ENCODE results near the gene ADAMTS1.

The ADAMTS1 gene

DNA sequence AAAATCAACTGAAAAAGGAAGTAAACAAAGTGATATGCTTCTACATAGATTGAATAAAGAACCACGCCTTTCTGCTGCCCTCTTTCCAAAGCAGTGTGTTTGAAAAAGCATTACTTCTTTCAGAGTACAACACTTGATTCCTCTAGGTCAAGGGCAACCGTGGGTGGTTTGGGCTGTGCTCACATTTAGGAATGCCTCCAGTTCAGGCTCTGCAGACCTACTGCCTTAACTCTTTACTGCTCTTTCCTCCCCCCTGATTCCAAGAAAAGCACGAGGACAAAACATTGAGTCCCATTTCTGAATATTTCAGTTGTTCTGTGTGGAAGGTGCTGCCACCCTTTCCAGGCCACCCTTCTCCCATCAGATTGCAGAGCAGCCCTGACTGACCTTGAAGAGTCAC is 45.2 kb downstream of the ADAMTS1 start:
- DNase-seq = peak in 1 of 2 donors; percentile 36

GRCh38 chr21:26798856-26799751 is 46.1 kb downstream of the ADAMTS1 start:
- Histone ChIP-seq H3K79me1 (ENCODE audit: low read length) (no peaks in the 10 kb centered on the region), H3K4me2 (ENCODE audit: low read length) (no peak overlapping the region), H4K8ac (ENCODE audit: low read depth, low read length) (no peak overlapping the region), H2AFZ (ENCODE audit: insufficient read depth, low read length, poor library complexity) (no peak overlapping the region), H3K27me3 (ENCODE audit: insufficient read depth, low read length) (no peaks in the 10 kb centered on the region), H2BK12ac (ENCODE audit: low read length) (no peak overlapping the region), H3K4ac (ENCODE audit: low read depth, low read length) (no peak overlapping the region), H3K36me3 (ENCODE audit: control insufficient read depth in 1 of 2, insufficient read depth in 2 of 2, low read length in 2 of 2) (no peaks in the 10 kb centered on the region), H3K27ac (ENCODE audit: low read depth, low read length) (no peak overlapping the region), H3K79me2 (ENCODE audit: control insufficient read depth, insufficient read depth, low read length, poor library complexity) (no peaks in the 10 kb centered on the region), H3K14ac (ENCODE audit: low read length) (no peak overlapping the region), H2AK5ac (ENCODE audit: low read length) (no peak overlapping the region), H2BK5ac (ENCODE audit: low read depth, low read length, poor library complexity) (no peak overlapping the region), H2BK120ac (ENCODE audit: insufficient read depth, low read length, poor library complexity) (no peak overlapping the region), H3K23ac (ENCODE audit: low read length) (no peak overlapping the region), H4K91ac (ENCODE audit: low read depth, low read length) (no peak overlapping the region), H3K4me3 (ENCODE audit: low read depth, low read length) (no peak overlapping the region), H3K9ac (ENCODE audit: low read length) (no peak overlapping the region), H3K4me1 (ENCODE audit: control insufficient read depth in 1 of 2, insufficient read depth in 2 of 2, low read length in 2 of 2) (no peaks in the 10 kb centered on the region), H4K12ac (ENCODE audit: low read depth, low read length) (no peak overlapping the region), H3K18ac (ENCODE audit: low read length) (no peak overlapping the region), H3K9me3 (ENCODE audit: insufficient read depth, low read depth, low read length) (no peaks in the 10 kb centered on the region)
- no CpG with 5 or more reads among the region's 8 CpGs for WGBS (ENCODE audit: extremely low coverage, insufficient coverage, insufficient read length)
- DNase-seq = no peak

More for the DNA sequence above, 45.2 kb downstream of the ADAMTS1 start:
- Histone ChIP-seq H3K79me1 (ENCODE audit: low read length) (no peaks in the 10 kb centered on the region), H3K4me3 (ENCODE audit: low read depth, low read length) (no peak overlapping the region), H3K23ac (ENCODE audit: low read length) (no peak overlapping the region), H3K79me2 (ENCODE audit: control insufficient read depth, insufficient read depth, low read length, poor library complexity) (no peaks in the 10 kb centered on the region), H3K9ac (ENCODE audit: low read length) (no peak overlapping the region), H2BK120ac (ENCODE audit: insufficient read depth, low read length, poor library complexity) (no peak overlapping the region), H2BK5ac (ENCODE audit: low read depth, low read length, poor library complexity) (no peak overlapping the region), H4K12ac (ENCODE audit: low read depth, low read length) (no peak overlapping the region), H3K14ac (ENCODE audit: low read length) (no peak overlapping the region), H3K9me3 (ENCODE audit: insufficient read depth, low read depth, low read length) (no peaks in the 10 kb centered on the region), H3K27me3 (ENCODE audit: insufficient read depth, low read length) (no peaks in the 10 kb centered on the region), H3K18ac (ENCODE audit: low read length) (no peak overlapping the region), H3K27ac (ENCODE audit: low read depth, low read length) (no peak overlapping the region), H3K36me3 (ENCODE audit: control insufficient read depth in 1 of 2, insufficient read depth in 2 of 2, low read length in 2 of 2) (no peaks in the 10 kb centered on the region), H4K91ac (ENCODE audit: low read depth, low read length) (no peak overlapping the region), H3K4me2 (ENCODE audit: low read length) (no peak overlapping the region), H3K4ac (ENCODE audit: low read depth, low read length) (no peak overlapping the region), H3K4me1 (ENCODE audit: control insufficient read depth in 1 of 2, insufficient read depth in 2 of 2, low read length in 2 of 2) (no peaks in the 10 kb centered on the region), H2AFZ (ENCODE audit: insufficient read depth, low read length, poor library complexity) (no peak overlapping the region), H4K8ac (ENCODE audit: low read depth, low read length) (no peak overlapping the region), H2BK12ac (ENCODE audit: low read length) (no peak overlapping the region), H2AK5ac (ENCODE audit: low read length) (no peak overlapping the region)
- no CpG with 5 or more reads among the region's 3 CpGs for WGBS (ENCODE audit: extremely low coverage, insufficient coverage, insufficient read length)

GRCh38 chr21:26797878-26798456 is 47.2 kb downstream of the ADAMTS1 start:
- Histone ChIP-seq H4K8ac (ENCODE audit: low read depth, low read length) (no peak overlapping the region), H3K9me3 (ENCODE audit: insufficient read depth, low read depth, low read length) (no peaks in the 10 kb centered on the region), H2AK5ac (ENCODE audit: low read length) (no peak overlapping the region), H4K12ac (ENCODE audit: low read depth, low read length) (no peak overlapping the region), H3K4ac (ENCODE audit: low read depth, low read length) (no peak overlapping the region), H3K27ac (ENCODE audit: low read depth, low read length) (no peak overlapping the region), H3K79me1 (ENCODE audit: low read length) (no peaks in the 10 kb centered on the region), H2BK5ac (ENCODE audit: low read depth, low read length, poor library complexity) (no peak overlapping the region), H2BK12ac (ENCODE audit: low read length) (no peak overlapping the region), H3K79me2 (ENCODE audit: control insufficient read depth, insufficient read depth, low read length, poor library complexity) (no peaks in the 10 kb centered on the region), H2AFZ (ENCODE audit: insufficient read depth, low read length, poor library complexity) (no peak overlapping the region), H3K36me3 (ENCODE audit: control insufficient read depth in 1 of 2, insufficient read depth in 2 of 2, low read length in 2 of 2) (no peaks in the 10 kb centered on the region), H3K4me3 (ENCODE audit: low read depth, low read length) (no peak overlapping the region), H4K91ac (ENCODE audit: low read depth, low read length) (no peak overlapping the region), H3K9ac (ENCODE audit: low read length) (no peak overlapping the region), H2BK120ac (ENCODE audit: insufficient read depth, low read length, poor library complexity) (no peak overlapping the region), H3K23ac (ENCODE audit: low read length) (no peak overlapping the region), H3K14ac (ENCODE audit: low read length) (peak overlapping the region; percentile 31), H3K18ac (ENCODE audit: low read length) (no peak overlapping the region), H3K4me2 (ENCODE audit: low read length) (no peak overlapping the region), H3K27me3 (ENCODE audit: insufficient read depth, low read length) (no peaks in the 10 kb centered on the region), H3K4me1 (ENCODE audit: control insufficient read depth in 1 of 2, insufficient read depth in 2 of 2, low read length in 2 of 2) (no peaks in the 10 kb centered on the region)
- no peak for DNase-seq
- WGBS (ENCODE audit: extremely low coverage, insufficient coverage, insufficient read length) = no CpG with 5 or more reads among the region's 10 CpGs

DNA sequence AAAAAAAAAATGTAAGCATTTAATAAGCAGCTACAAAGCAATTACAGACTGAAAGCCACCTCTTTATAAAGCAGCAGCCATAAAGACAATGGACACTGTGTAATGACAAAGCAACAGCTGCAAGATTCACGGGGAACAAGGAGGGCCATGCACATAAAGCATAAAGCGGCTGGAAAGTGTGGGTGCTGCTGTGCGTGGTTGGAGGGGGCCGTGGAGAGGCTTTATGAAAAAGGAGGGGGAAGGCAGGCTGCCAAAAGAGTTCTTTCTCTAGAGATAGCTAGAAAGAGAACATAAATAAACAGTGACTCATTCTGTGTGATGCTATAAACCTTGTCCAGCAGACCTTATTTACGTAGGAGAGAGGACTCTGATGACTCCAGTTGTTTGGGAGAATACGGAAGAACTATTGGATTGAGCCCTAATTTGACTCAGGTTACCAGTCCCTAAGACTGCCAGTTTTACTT is 49.3 kb downstream of the ADAMTS1 start:
- H3K9ac ChIP-seq (ENCODE audit: low read length) = no peak overlapping the region
- H2BK12ac ChIP-seq (ENCODE audit: low read length) = no peak overlapping the region
- no peak overlapping the region for H2AFZ ChIP-seq (ENCODE audit: insufficient read depth, low read length, poor library complexity)
- no peak overlapping the region for H2AK5ac ChIP-seq (ENCODE audit: low read length)
- H3K27ac ChIP-seq (ENCODE audit: low read depth, low read length) = no peak overlapping the region
- no peaks in the 10 kb centered on the region for H3K27me3 ChIP-seq (ENCODE audit: insufficient read depth, low read length)
- H4K91ac ChIP-seq (ENCODE audit: low read depth, low read length) = no peak overlapping the region
- no peak overlapping the region for H3K14ac ChIP-seq (ENCODE audit: low read length)
- H3K4me1 ChIP-seq (ENCODE audit: control insufficient read depth in 1 of 2, insufficient read depth in 2 of 2, low read length in 2 of 2) = no peaks in the 10 kb centered on the region
- H3K79me2 ChIP-seq (ENCODE audit: control insufficient read depth, insufficient read depth, low read length, poor library complexity) = no peaks in the 10 kb centered on the region
- no peak overlapping the region for H4K8ac ChIP-seq (ENCODE audit: low read depth, low read length)
- DNase-seq = peak in 1 of 2 donors; percentile 52
- no peak overlapping the region for H2BK5ac ChIP-seq (ENCODE audit: low read depth, low read length, poor library complexity)
- H3K4me2 ChIP-seq (ENCODE audit: low read length) = no peak overlapping the region
- H3K23ac ChIP-seq (ENCODE audit: low read length) = no peak overlapping the region
- no peaks in the 10 kb centered on the region for H3K9me3 ChIP-seq (ENCODE audit: insufficient read depth, low read depth, low read length)
- no peak overlapping the region for H3K4me3 ChIP-seq (ENCODE audit: low read depth, low read length)
- H2BK120ac ChIP-seq (ENCODE audit: insufficient read depth, low read length, poor library complexity) = no peak overlapping the region
- H3K18ac ChIP-seq (ENCODE audit: low read length) = no peak overlapping the region
- no peak overlapping the region for H4K12ac ChIP-seq (ENCODE audit: low read depth, low read length)
- no CpG with 5 or more reads among the region's 6 CpGs for WGBS (ENCODE audit: extremely low coverage, insufficient coverage, insufficient read length)
- H3K36me3 ChIP-seq (ENCODE audit: control insufficient read depth in 1 of 2, insufficient read depth in 2 of 2, low read length in 2 of 2) = no peaks in the 10 kb centered on the region
- no peak overlapping the region for H3K4ac ChIP-seq (ENCODE audit: low read depth, low read length)
- H3K79me1 ChIP-seq (ENCODE audit: low read length) = no peaks in the 10 kb centered on the region

All from trophoblast cell (in vitro differentiated cells and primary cell).